ENCODE data around the gene KIFAP3.

Gene KIFAP3

GRCh38 chr1:169901115-169901514, 173.4 kb downstream of the KIFAP3 start:
- TF ChIP-seq CTCF (IDR thresholded peaks at IDR 0.05; ENCODE audit: insufficient read depth, low read length, missing control alignments): no peak
- no peak for DNase-seq (ENCODE audit: low read depth, low spot score)
- no peak overlapping the region for H3K4me3 ChIP-seq (ENCODE audit: low read depth, low read length)
- ChIA-PET CTCF (no interaction called here), POLR2A (no interaction called here)

- POLR2A ChIA-PET: no interaction called here
- CTCF ChIA-PET: no interaction called here
- TF ChIP-seq CTCF (IDR thresholded peaks at IDR 0.05; ENCODE audit: insufficient read depth, low read length, missing control alignments): no peak
- no peak overlapping the region for H3K4me3 ChIP-seq (ENCODE audit: low read depth, low read length)
- DNase-seq (ENCODE audit: low read depth, low spot score): no peak
Measured at GRCh38 chr1:169900571-169900970, 173.9 kb downstream of the KIFAP3 start.

- DNase-seq (ENCODE audit: low read depth, low spot score): no peak
- no peak overlapping the region for H3K4me3 ChIP-seq (ENCODE audit: low read depth, low read length)
- no peak for TF ChIP-seq CTCF (IDR thresholded peaks at IDR 0.05; ENCODE audit: insufficient read depth, low read length, missing control alignments)
- CTCF ChIA-PET: no interaction called here
- POLR2A ChIA-PET: no interaction called here
Measured at GRCh38 chr1:169899519-169900217, 174.8 kb downstream of the KIFAP3 start.

GRCh38 chr1:169896013-169896412, 178.5 kb downstream of the KIFAP3 start:
- ChIA-PET CTCF (interaction anchor here (1.5 kb wide), 1 partner anchor 33 kb away, joined by 3 read pairs; no protein-coding TSS in a partner anchor), POLR2A (no interaction called here)
- no peak for TF ChIP-seq CTCF (IDR thresholded peaks at IDR 0.05; ENCODE audit: insufficient read depth, low read length, missing control alignments)
- no peak for DNase-seq (ENCODE audit: low read depth, low spot score)
- H3K4me3 ChIP-seq (ENCODE audit: low read depth, low read length): no peak overlapping the region

GRCh38 chr1:169894424-169895145, 179.9 kb downstream of the KIFAP3 start:
- CTCF ChIA-PET: interaction anchor here (1.0 kb wide), 1 partner anchor 8 kb away, joined by 3 read pairs; no protein-coding TSS in a partner anchor
- POLR2A ChIA-PET: interaction anchor here (0.7 to 1.2 kb wide), 2 partner anchors 13 to 408 kb away, joined by 4 to 5 read pairs; partner anchors contain the start of gene SLC19A2
- peak overlapping the region; percentile 94 for H3K4me3 ChIP-seq (ENCODE audit: low read depth, low read length)
- no peak for DNase-seq (ENCODE audit: low read depth, low spot score)
- no peak for TF ChIP-seq CTCF (IDR thresholded peaks at IDR 0.05; ENCODE audit: insufficient read depth, low read length, missing control alignments)

Data from AG04449 (cell line).